HepG2 (cell line): ENCODE data around the gene ARHGDIA. TPM values are rescaled to one million over a fixed set of nuclear protein-coding genes. Genes with fewer than 3 reads are reported as not detected.

Source experiments
- ATAC-seq: fragments of 200-7000 bp; cut with Tn5 transposase; 3 replicates; pipeline ENCODE4 v1.9.1; 2020; ENCODE audit warnings: mild to moderate bottlenecking, moderate library complexity
- BruUV-seq: library from RNA; stranded (reverse); fragments of 400-500 nt; replicated peaks from 2 replicates; lab custom pipeline; 2021; lab: Mats Ljungman, UMichigan
- CTCF ChIA-PET: fragments of 300-600 bp; formaldehyde crosslinking; extraction: SDS; loops from one replicate; lab custom pipeline; 2021; ENCODE audit warnings: low total read pairs, inconsistent platforms, low intra/inter-chr PET ratio; lab: Yijun Ruan, JAX
- POLR2A ChIA-PET: fragments of 350-600 bp; sonication (Branson Sonifier 250); formaldehyde crosslinking; loops from one replicate; lab custom pipeline; 2020; ENCODE audit warnings: antibody characterized with exemption, inconsistent platforms; lab: Yijun Ruan, JAX
- DNase-seq: peaks from one replicate; pipeline ENCODE4 v3.0.0-alpha.2; 2015; ENCODE audit warnings: low spot score
- FAIRE-seq: peaks from 3 replicates; lab custom pipeline; 2011; peaks lifted over from hg19 to GRCh38; lab: Jason Lieb, UNC
- H2AFZ ChIP-seq: one replicate; pipeline ENCODE4 v1.6.1; 2011; ENCODE audit warnings: low read length, inconsistent platforms
- H3K27ac ChIP-seq: fragments of 300-600 bp; 3 replicates; pipeline ENCODE4 v1.8.0; 2011; ENCODE audit warnings: mixed run types, mild to moderate bottlenecking, mixed read lengths, low read length, inconsistent platforms; ENCODE audit not compliant: insufficient read depth; ENCODE audit errors: extremely low read length
- H3K27me3 ChIP-seq, 2 experiments: fragments of 200-600 bp in 1 of 2; 2 replicates in 1 of 2; 3 replicates in 1 of 2; pipeline versions ENCODE4 v1.6.0 to v1.8.0; 2011; ENCODE audit warnings: low read length in 2 of 2, mild to moderate bottlenecking in 2 of 2, moderate library complexity in 2 of 2, inconsistent platforms in 1 of 2; ENCODE audit not compliant: insufficient read depth in 2 of 2, control insufficient read depth in 1 of 2
- H3K36me3 ChIP-seq, 2 experiments: fragments of 200-600 bp in 1 of 2; replicated peaks in 1 of 2; 2 replicates in 1 of 2; 3 replicates in 1 of 2; pipeline versions ENCODE4 v1.5.1 to v1.8.0; 2011; ENCODE audit warnings: low read length in 2 of 2, inconsistent platforms in 1 of 2; ENCODE audit not compliant: insufficient read depth in 2 of 2, control insufficient read depth in 1 of 2
- H3K4me1 ChIP-seq: 2 replicates; pipeline ENCODE4 v1.5.1; 2012; ENCODE audit warnings: low read length, inconsistent platforms; ENCODE audit not compliant: insufficient read depth
- H3K4me2 ChIP-seq: 2 replicates; pipeline ENCODE4 v1.6.0; 2011; ENCODE audit warnings: low read depth, low read length, inconsistent platforms
- H3K4me3 ChIP-seq, 3 experiments: fragments of 200-600 bp in 1 of 3; sonication (generic), shearing (Covaris generic) in 1 of 3; replicated peaks in 1 of 3; 2 replicates each; pipeline ENCODE4 v1.5.1; 2011 to 2016; ENCODE audit warnings: low read length in 3 of 3, inconsistent platforms in 2 of 3, low read depth in 2 of 3, mild to moderate bottlenecking in 2 of 3, control low read depth in 1 of 3, mixed read lengths in 1 of 3; ENCODE audit not compliant: insufficient read depth in 1 of 3
- H3K79me2 ChIP-seq: one replicate; pipeline ENCODE4 v1.6.1; 2011; ENCODE audit warnings: low read length, inconsistent platforms; ENCODE audit not compliant: insufficient read depth
- H3K9ac ChIP-seq: 2 replicates; pipeline ENCODE4 v1.6.0; 2011; ENCODE audit warnings: mild to moderate bottlenecking, low read depth, low read length, inconsistent platforms; ENCODE audit not compliant: insufficient read depth
- H3K9me3 ChIP-seq: 2 replicates; pipeline ENCODE4 v1.5.1; 2012; ENCODE audit warnings: mild to moderate bottlenecking, low read length
- H4K20me1 ChIP-seq: 2 replicates; pipeline ENCODE4 v1.6.0; 2011; ENCODE audit warnings: inconsistent platforms, mild to moderate bottlenecking, low read length, moderate library complexity; ENCODE audit not compliant: insufficient read depth
- ERF ChIP-seq: IDR thresholded peaks from 2 replicates; pipeline ENCODE4 v1.6.1; 2018; ENCODE audit warnings: missing biosample characterization, missing genetic modification reagents
- NFE2L1 ChIP-seq: sonication (generic); formaldehyde crosslinking; IDR thresholded peaks from 2 replicates; pipeline ENCODE4 v1.4.0; 2020; ENCODE audit warnings: missing genetic modification reagents, mild to moderate bottlenecking, borderline replicate concordance
- PAF1 ChIP-seq: IDR thresholded peaks from 2 replicates; pipeline ENCODE4 v1.6.1; 2016; ENCODE audit warnings: missing genetic modification reagents, missing compliant biosample characterization
- ZNF101 ChIP-seq: sonication (generic); formaldehyde crosslinking; IDR thresholded peaks from 2 replicates; pipeline ENCODE4 v1.4.0; 2020; ENCODE audit warnings: mild to moderate bottlenecking, low read depth, missing genetic modification reagents, borderline replicate concordance
- ZNF121 ChIP-seq: sonication (generic); formaldehyde crosslinking; IDR thresholded peaks from 2 replicates; pipeline ENCODE4 v1.5.0; 2020; ENCODE audit warnings: mild to moderate bottlenecking, missing genetic modification reagents
- ZNF138 ChIP-seq: sonication (generic); formaldehyde crosslinking; IDR thresholded peaks from 2 replicates; pipeline ENCODE4 v1.5.0; 2020; ENCODE audit warnings: mild to moderate bottlenecking, low read depth, missing genetic modification reagents
- ZNF616 ChIP-seq: sonication (generic); formaldehyde crosslinking; IDR thresholded peaks from 2 replicates; pipeline ENCODE4 v1.5.0; 2020; ENCODE audit warnings: low read depth, mild to moderate bottlenecking, missing genetic modification reagents
- WGBS: methylation state at CpG from one replicate; pipeline ENCODE4 v1.1.6; 2017; ENCODE audit warnings: low lambda C conversion rate; 5-methylcytosine and 5-hydroxymethylcytosine counted together
- in situ Hi-C: cut with HindIII; loops from 2 replicates; pipeline ENCODE4 v1.10.0; 2017; ENCODE audit warnings: low pct_unique_long_range_greater_than_20kb; ENCODE audit not compliant: extremely low pct_ligation_motif_present
- intact Hi-C: fragments of 100-400 bp; cut with micrococcal nuclease; formaldehyde crosslinking; loops from one replicate; pipeline ENCODE4 v1.10.0; 2022; ENCODE audit not compliant: unreplicated experiment
- polyA plus RNA-seq, 8 experiments: library from polyadenylated mRNA; depleted of rRNA in 3 of 8; stranded (reverse) in 7 of 8; unstranded in 1 of 8; fragments of >200 nt; fragmentation: Illumina TruSeq in 4 of 8; extraction: Trizol in 4 of 8; gene quantifications; 2 replicates each; pipeline versions ENCODE4 v1.2.1 to v1.2.3, GENCODE V29; 2011 to 2016; ENCODE audit warnings: low read depth in 4 of 8, missing spikeins in 1 of 8, mixed read lengths in 1 of 8; ENCODE audit not compliant: insufficient read depth in 1 of 8
- total RNA-seq, 5 experiments: library from RNA; depleted of rRNA; stranded (reverse); fragments of >200 nt; fragmentation: Illumina TruSeq; extraction: Trizol; gene quantifications; 2 replicates each; pipeline ENCODE4 v1.2.3, GENCODE V29; 2016; ENCODE audit warnings: low read depth in 1 of 5
- TF ChIP-seq, protein P1 (sequence below): sonication (generic); formaldehyde crosslinking; IDR thresholded peaks from 2 replicates; pipeline ENCODE4 v1.4.0; 2020; ENCODE audit warnings: low read depth, mild to moderate bottlenecking, missing genetic modification reagents
- TF ChIP-seq, protein P2 (sequence below): sonication (generic); formaldehyde crosslinking; IDR thresholded peaks from 2 replicates; pipeline ENCODE4 v1.4.0; 2020; ENCODE audit warnings: missing genetic modification reagents
- TF ChIP-seq, protein P3 (sequence below): sonication (generic); formaldehyde crosslinking; IDR thresholded peaks from 2 replicates; pipeline ENCODE4 v1.8.1; 2023; ENCODE audit warnings: missing genetic modification reagents, inconsistent platforms, borderline replicate concordance

ARHGDIA gene
- total and polyA plus RNA-seq, 2 of the 13 experiments (the other 11 are each of a cell fraction or from before 2014, with no cell fraction given) = 40.0 to 64.0 TPM

DNA sequence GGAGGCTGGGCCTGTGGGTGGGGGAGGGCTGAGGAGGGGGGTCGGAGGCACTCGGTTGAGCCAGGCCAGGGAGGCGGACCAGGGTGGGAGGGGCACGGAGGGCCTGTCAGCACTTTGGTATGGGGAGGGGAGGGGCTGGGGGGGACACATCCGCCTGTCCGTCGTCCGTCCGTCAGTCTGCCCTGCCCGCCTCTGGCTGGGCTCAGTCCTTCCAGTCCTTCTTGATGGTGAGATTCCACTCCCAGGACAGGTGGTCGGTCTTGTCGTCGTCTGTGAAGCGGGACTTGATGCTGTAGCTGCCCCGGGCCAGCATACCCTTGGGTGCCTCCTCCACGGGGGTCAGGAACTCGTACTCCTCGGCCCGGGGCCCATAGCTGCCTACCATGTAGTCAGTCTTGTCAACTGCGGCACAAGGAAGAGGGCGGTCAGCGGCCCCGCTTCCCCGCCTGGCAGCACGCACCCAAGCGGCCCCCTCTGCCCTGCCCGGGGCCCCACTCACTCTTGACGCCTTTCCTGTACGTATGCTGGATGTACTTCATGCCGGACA lies 2.4 kb downstream of the ARHGDIA start (continued):
- 0 out of 2 replicates have a peak, but pooled peaks have one; percentile 7 for TF ChIP-seq ZNF121 (CRISPR knock-in tag)

DNA sequence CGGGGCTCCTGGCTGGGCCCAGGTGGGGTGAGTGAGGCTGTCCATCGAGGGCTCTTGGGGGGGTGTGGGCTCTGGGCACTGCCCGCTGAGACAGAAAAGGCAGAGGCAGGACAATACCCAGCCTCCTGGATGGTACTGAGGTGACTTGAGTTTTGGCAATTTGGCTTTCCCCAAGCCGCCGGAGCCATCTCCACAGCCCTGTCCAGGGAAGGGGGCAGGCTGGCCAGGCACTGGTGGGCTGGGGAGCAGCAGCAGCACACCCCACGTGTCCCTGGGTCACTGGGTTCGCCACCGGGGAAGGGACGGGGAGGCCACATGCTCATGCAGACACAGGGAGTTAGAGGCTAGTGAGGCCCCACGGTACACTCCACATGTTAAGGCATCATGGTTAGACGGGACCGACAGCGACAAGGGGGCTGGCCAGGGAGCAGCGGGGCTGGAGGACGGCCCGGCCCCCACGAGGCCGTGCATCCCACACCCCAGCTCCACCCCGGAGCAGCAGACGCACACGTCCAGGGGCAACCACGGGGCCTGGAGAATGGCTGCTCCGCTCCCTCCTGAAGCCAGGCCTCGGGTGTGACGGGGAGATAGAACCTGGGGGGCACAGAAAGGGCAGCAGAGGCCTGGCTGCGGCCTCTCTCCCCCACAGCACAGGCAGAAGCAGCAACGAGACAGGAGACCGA lies 3.0 kb downstream of the ARHGDIA start:
- Histone ChIP-seq H3K4me1 (peaks cover 87% of the 10 kb centered on the region), H4K20me1 (peaks cover 53% of the 10 kb centered on the region; the same call in 1 of the 2 replicates), H3K27ac (peak overlapping the region; percentile 45), H3K4me2 (no peak overlapping the region), H3K9me3 (no peaks in the 10 kb centered on the region), H3K9ac (0 out of 2 replicates have a peak overlapping the region, but pooled peaks have one; percentile 1), H3K27me3 (no peaks in the 10 kb centered on the region), H3K36me3 (peaks cover 18 to 35% of the 10 kb centered on the region in 2 experiments), H3K4me3 (no peak overlapping the region), H2AFZ (no peak overlapping the region), H3K79me2 (peaks cover 38% of the 10 kb centered on the region)
- intact Hi-C loops = loop anchor here (5.0 kb wide), 1 partner anchor 154 kb away; the partner anchor contains the start of genes CENPX and LRRC45
- DNase-seq (no peak), ATAC-seq (peak; percentile 3), FAIRE-seq (no peak)
- in situ Hi-C loops = no loop called here
- CTCF ChIA-PET = no interaction called here
- 93% methylated on average over 23 of the region's 28 CpGs for WGBS
- no TSS peak for BruUV-seq
- POLR2A ChIA-PET = interaction anchor here (1.1 to 3.8 kb wide), 7 partner anchors 10 to 236 kb away, joined by 3 to 15 read pairs (median 8); partner anchors contain the start of genes CENPX, LRRC45, MAFG and NPB
- TF ChIP-seq NFE2L1 (CRISPR knock-in tag) (no peak), PAF1 (peak; percentile 91; the same call in 1 of the 2 replicates), ZNF138 (no peak), ERF (CRISPR knock-in tag) (0 out of 2 replicates have a peak, but pooled peaks have one; percentile 8), ZNF616 (no peak), ZNF101 (CRISPR knock-in tag) (no peak)
- TF ChIP-seq, protein P1, sequence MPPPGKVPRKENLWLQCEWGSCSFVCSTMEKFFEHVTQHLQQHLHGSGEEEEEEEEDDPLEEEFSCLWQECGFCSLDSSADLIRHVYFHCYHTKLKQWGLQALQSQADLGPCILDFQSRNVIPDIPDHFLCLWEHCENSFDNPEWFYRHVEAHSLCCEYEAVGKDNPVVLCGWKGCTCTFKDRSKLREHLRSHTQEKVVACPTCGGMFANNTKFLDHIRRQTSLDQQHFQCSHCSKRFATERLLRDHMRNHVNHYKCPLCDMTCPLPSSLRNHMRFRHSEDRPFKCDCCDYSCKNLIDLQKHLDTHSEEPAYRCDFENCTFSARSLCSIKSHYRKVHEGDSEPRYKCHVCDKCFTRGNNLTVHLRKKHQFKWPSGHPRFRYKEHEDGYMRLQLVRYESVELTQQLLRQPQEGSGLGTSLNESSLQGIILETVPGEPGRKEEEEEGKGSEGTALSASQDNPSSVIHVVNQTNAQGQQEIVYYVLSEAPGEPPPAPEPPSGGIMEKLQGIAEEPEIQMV (CRISPR knock-in tag) = peak; percentile 14; the same call in 1 of the 2 replicates
- TF ChIP-seq, protein P2, sequence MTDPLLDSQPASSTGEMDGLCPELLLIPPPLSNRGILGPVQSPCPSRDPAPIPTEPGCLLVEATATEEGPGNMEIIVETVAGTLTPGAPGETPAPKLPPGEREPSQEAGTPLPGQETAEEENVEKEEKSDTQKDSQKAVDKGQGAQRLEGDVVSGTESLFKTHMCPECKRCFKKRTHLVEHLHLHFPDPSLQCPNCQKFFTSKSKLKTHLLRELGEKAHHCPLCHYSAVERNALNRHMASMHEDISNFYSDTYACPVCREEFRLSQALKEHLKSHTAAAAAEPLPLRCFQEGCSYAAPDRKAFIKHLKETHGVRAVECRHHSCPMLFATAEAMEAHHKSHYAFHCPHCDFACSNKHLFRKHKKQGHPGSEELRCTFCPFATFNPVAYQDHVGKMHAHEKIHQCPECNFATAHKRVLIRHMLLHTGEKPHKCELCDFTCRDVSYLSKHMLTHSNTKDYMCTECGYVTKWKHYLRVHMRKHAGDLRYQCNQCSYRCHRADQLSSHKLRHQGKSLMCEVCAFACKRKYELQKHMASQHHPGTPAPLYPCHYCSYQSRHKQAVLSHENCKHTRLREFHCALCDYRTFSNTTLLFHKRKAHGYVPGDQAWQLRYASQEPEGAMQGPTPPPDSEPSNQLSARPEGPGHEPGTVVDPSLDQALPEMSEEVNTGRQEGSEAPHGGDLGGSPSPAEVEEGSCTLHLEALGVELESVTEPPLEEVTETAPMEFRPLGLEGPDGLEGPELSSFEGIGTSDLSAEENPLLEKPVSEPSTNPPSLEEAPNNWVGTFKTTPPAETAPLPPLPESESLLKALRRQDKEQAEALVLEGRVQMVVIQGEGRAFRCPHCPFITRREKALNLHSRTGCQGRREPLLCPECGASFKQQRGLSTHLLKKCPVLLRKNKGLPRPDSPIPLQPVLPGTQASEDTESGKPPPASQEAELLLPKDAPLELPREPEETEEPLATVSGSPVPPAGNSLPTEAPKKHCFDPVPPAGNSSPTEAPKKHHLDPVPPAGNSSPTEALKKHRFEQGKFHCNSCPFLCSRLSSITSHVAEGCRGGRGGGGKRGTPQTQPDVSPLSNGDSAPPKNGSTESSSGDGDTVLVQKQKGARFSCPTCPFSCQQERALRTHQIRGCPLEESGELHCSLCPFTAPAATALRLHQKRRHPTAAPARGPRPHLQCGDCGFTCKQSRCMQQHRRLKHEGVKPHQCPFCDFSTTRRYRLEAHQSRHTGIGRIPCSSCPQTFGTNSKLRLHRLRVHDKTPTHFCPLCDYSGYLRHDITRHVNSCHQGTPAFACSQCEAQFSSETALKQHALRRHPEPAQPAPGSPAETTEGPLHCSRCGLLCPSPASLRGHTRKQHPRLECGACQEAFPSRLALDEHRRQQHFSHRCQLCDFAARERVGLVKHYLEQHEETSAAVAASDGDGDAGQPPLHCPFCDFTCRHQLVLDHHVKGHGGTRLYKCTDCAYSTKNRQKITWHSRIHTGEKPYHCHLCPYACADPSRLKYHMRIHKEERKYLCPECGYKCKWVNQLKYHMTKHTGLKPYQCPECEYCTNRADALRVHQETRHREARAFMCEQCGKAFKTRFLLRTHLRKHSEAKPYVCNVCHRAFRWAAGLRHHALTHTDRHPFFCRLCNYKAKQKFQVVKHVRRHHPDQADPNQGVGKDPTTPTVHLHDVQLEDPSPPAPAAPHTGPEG (CRISPR knock-in tag) = peak; percentile 32; the same call in 1 of the 2 replicates
- TF ChIP-seq, protein P3, sequence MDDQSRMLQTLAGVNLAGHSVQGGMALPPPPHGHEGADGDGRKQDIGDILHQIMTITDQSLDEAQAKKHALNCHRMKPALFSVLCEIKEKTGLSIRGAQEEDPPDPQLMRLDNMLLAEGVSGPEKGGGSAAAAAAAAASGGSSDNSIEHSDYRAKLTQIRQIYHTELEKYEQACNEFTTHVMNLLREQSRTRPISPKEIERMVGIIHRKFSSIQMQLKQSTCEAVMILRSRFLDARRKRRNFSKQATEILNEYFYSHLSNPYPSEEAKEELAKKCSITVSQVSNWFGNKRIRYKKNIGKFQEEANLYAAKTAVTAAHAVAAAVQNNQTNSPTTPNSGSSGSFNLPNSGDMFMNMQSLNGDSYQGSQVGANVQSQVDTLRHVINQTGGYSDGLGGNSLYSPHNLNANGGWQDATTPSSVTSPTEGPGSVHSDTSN (CRISPR knock-in tag) = no peak
